ENCODE measurements around the gene ZNF160.
"Not testable (repeated sequence)": the region's sequence is repeated elsewhere in the genome, so short reads cannot be mapped to it uniquely, and the experiment has no call there.

Gene ZNF160

GRCh38 chr19:53091413-53092254 is 11.6 kb downstream of the ZNF160 start:
- no peak for DNase-seq

GRCh38 chr19:53088091-53088490 is 15.1 kb downstream of the ZNF160 start:
- DNase-seq, result no peak

- DNase-seq, result no peak
Measured at GRCh38 chr19:53086949-53087348, 16.3 kb downstream of the ZNF160 start.

GRCh38 chr19:53085496-53085895 is 17.7 kb downstream of the ZNF160 start:
- DNase-seq, result no peak

DNA sequence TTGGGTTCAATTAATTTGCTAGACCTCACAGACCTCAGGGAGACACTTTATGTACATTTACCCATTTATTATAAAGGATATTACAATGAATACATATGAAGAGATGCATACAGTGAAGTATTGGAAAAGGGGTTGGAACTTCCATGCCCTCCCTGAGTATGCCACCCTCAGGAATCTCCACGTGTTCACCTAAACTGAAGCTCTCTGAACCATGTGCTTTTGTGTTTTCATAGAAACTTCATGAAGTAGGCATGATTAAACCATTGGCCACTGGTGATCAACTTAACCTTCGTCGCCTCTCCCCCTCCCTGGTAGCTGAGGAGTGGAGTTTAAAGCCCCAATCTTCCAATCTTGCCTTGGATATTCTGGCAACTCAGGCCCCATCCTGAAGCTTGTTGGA is 20.3 kb downstream of the ZNF160 start:
- no peak for DNase-seq

DNA sequence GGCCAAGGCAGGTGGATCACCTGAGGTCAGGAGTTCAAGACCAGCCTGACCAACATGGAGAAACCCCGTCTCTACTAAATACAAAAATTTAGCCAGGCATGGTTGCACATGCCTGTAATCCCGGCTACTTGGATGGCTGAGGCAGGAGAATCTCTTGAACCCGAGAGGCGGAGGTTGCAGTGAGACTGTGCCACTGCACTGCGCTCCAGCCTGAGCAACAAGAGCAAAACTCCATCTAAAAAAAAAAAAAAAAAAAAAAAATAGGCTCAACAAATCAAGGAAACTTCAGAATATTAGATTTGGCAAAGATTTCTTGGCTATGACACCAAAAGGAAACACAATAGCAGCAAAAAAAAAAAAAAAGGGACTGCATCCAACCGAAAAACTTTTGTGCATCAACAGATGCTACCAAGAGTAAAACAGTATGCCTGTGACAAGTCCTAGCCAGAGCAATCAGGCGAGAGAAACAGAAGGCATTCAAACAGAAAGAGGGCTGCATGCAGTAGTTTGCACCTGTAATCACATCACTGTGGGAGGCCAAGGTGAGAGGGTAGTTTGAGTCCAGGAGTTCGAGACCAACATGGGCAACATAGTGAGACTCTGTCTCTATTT is 23.8 kb downstream of the ZNF160 start:
- no peak for DNase-seq

GRCh38 chr19:53078668-53079067 is 24.6 kb downstream of the ZNF160 start:
- no peak for DNase-seq

DNA sequence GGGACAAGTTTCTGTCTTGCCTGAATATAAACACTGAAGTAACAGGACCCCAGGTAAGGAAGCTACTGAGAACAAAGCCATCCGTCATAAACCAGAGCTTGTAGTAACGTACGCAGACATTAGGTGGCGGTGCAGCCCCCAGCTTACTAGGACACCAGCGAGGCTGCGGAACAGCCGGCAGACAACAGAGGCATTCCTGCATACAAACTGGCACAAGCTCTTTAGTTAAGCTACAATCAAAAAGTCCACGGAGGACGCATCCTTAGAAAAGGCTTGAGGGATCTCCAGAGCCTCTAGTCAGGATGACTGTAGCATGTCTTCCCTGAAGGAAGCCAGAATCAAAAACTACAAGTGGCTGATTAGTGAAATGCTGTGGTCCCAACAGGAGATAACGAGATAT is 26.2 kb downstream of the ZNF160 start:
- no peak for DNase-seq

DNA sequence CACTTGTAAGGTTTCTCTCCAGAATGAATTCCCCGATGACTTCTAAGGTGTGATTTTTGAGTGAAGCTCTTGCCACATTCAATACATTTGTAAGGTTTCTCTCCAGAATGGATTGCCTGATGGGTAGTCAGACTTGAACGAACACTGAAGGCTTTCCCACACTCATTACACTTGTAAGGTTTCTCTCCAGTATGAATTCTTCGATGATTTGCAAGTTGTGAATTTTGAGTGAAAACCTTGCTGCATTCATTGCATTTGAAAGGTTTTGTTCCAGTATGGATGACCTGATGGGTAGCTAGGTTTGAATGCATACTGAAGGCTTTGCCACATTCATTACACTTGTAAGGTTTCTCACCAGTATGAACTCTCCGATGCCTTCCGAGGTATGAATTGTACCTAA is 34.4 kb downstream of the ZNF160 start:
- no peak for DNase-seq

DNA sequence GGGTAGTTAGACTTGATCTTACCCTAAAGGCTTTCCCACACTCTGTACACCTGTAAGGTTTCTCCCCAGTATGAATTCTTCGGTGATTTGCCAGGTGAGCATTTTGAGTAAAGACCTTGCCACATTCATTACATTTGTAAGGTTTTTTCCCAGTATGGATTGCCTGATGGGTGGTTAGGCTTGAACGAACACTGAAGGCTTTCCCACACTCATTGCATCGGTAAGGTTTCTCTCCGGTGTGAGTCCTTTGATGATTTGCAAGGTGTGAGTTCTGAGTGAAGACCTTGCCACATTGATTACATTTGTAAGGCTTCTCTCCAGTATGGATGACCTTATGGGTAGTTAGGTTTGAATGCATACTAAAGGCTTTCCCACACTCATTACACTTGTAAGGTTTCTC is 35.0 kb downstream of the ZNF160 start:
- DNase-seq, result no peak

DNA sequence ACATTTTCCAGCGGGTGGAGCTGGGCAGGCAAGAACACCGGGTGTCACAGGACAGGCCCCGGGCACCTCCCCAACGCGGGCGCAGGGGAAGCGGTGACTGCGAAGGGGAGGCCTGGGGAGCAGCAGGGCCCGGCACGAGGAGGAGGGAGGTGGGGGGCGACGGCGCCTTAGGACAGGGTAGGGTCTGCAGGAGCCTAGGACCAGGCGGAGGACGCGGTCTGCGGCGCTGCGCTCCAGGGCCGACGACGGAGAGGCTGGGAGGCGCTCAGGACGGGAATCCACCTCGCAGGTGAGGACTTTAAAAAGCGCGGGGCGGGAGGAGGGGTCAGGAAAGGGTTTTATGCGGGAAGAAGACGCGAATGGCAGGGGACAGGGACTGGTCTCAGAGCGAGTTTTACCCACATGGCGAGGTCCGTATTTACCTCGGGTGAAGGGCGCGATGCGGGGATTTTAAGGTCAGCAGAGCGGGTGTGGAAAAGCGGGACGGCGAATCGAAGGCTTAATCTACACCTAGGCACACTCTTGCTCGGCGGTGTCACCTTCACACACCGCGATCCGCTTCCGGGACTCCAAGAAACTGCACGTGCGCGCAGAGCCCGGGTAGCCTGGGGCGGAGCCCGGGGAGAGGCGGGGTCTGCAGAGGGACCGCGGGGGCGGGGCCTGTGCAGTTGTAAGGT is 45.2 kb downstream of the ZNF160 start:
- DNase-seq, result no peak

- no peak for DNase-seq
Measured at GRCh38 chr19:53055117-53055516, 48.1 kb downstream of the ZNF160 start.

DNA sequence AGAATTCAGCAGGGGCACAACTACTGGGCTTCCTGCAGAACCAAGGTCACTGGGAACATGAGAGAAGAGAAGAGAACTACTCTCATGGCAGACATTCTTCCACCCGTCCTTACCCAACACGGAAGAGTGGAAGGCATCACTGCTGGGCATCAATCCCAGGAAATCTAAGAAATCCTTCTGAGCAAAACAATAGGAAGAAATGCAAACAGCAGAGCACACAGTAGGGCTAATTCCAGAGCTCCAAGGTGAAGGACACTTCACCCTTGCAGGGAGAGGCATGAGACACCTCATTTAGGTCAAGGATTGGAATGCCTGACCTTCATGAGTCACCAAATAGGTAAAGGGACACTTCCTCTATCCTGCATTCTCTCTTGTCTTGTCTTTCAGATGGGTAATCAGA is 55.8 kb downstream of the ZNF160 start:
- no peak for DNase-seq

DNA sequence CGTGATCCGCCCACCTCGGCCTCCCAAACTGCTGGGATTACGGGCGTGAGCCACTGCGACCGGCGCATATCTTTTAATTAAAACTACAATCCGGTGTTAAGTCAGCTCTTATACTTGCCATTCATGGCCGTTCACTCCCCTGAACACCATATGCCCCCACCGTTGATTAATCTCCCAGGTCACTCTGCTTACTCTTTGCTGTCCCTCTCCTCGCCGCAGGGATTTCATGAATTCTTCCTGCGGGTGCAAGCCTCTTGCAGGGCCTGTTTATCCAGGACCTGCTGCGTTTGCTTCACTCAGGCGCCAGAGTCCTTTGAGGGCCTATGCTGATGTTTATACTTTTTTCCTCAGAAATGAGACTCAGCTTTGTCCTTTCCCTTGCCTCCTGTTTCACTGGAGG is 57.7 kb downstream of the ZNF160 start:
- DNase-seq, result no peak

- DNase-seq, result no peak
Measured at GRCh38 chr19:53041366-53041765, 61.9 kb downstream of the ZNF160 start.

GRCh38 chr19:53037101-53038097 is 65.8 kb downstream of the ZNF160 start:
- DNase-seq, result no peak

DNA sequence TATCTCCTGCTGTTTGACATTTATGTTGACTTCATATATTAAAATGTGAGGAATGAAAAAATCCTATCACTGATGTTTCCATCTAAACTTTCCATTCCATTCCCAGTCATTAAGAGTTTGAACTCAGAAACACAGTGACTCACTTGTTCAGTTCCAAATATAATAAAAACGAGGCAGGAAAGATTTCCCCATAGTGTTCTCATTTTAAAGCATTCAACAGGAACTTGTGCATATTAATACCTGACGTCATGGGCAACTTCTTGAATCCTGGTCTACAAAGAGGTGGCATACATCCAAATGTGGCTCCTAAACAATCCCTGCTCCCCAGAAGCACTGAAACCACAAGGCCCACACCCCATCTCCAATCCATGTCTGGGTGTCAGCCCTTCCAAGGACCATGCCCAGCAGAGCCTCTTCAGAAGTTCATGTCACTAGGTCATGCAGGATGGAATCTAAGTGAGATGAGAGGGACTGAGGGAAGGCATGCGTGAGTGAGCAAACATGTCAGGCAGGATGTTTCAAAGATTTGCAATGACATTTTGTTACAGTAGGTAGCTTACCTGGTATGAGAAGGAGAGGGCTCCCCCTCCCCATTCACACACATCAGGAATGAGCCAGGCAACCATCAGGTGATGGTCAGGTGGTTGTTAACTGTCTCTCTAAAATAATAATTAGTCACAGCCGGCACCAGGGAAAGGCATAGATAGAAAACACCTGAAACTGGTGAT is 68.1 kb downstream of the ZNF160 start:
- no peak for DNase-seq

GRCh38 chr19:53034054-53034453 is 69.2 kb downstream of the ZNF160 start:
- DNase-seq, result no peak

- DNase-seq, result not testable (repeated sequence)
Measured at GRCh38 chr19:53028306-53028705, 74.9 kb downstream of the ZNF160 start.

GRCh38 chr19:53019684-53020083 is 83.5 kb downstream of the ZNF160 start:
- no peak for DNase-seq
